Measurements from ENCODE around the gene MMAB. TPM values are rescaled to one million over a fixed set of nuclear protein-coding genes. Genes with fewer than 3 reads are reported as not detected.

MMAB gene
- polyA plus RNA-seq, 4 donors: 35.0 to 44.9 (median 37.5) TPM

GRCh38 chr12:109561711-109562030 is 11.6 kb downstream of the MMAB start:
- no peak for DNase-seq (ENCODE audit: low read depth in 4 of 4, low spot score in 2 of 4)

GRCh38 chr12:109560867-109561710 is 12.2 kb downstream of the MMAB start:
- DNase-seq (ENCODE audit: low read depth in 4 of 4, low spot score in 2 of 4): no peak

- DNase-seq (ENCODE audit: low read depth in 4 of 4, low spot score in 2 of 4): no peak
These were observed 13.7 kb downstream of the MMAB start for GRCh38 chr12:109559601-109560000.

GRCh38 chr12:109559200-109559505 is 14.2 kb downstream of the MMAB start:
- DNase-seq (ENCODE audit: low read depth in 4 of 4, low spot score in 2 of 4): no peak

- DNase-seq (ENCODE audit: low read depth in 4 of 4, low spot score in 2 of 4): no peak
These were observed 14.7 kb downstream of the MMAB start for GRCh38 chr12:109558374-109559199.

- DNase-seq (ENCODE audit: low read depth in 4 of 4, low spot score in 2 of 4): no peak
These were observed 15.5 kb downstream of the MMAB start for GRCh38 chr12:109557805-109558204.

GRCh38 chr12:109557200-109557599 is 16.1 kb downstream of the MMAB start:
- DNase-seq (ENCODE audit: low read depth in 4 of 4, low spot score in 2 of 4): no peak

GRCh38 chr12:109555431-109556315 is 17.6 kb downstream of the MMAB start:
- no peak for DNase-seq (ENCODE audit: low read depth in 4 of 4, low spot score in 2 of 4)

- no peak for DNase-seq (ENCODE audit: low read depth in 4 of 4, low spot score in 2 of 4)
These were observed 18.5 kb downstream of the MMAB start for GRCh38 chr12:109554761-109555160.

- no peak for DNase-seq (ENCODE audit: low read depth in 4 of 4, low spot score in 2 of 4)
These were observed 19.3 kb downstream of the MMAB start for GRCh38 chr12:109553906-109554500.

- no peak for DNase-seq (ENCODE audit: low read depth in 4 of 4, low spot score in 2 of 4)
These were observed 19.8 kb downstream of the MMAB start for GRCh38 chr12:109553483-109553882.

- no peak for DNase-seq (ENCODE audit: low read depth in 4 of 4, low spot score in 2 of 4)
These were observed 20.3 kb downstream of the MMAB start for GRCh38 chr12:109552971-109553370.

- DNase-seq (ENCODE audit: low read depth in 4 of 4, low spot score in 2 of 4): no peak
These were observed 22.2 kb downstream of the MMAB start for GRCh38 chr12:109551108-109551507.

- no peak for DNase-seq (ENCODE audit: low read depth in 4 of 4, low spot score in 2 of 4)
These were observed 23.0 kb downstream of the MMAB start for GRCh38 chr12:109550281-109550680.

- DNase-seq (ENCODE audit: low read depth in 4 of 4, low spot score in 2 of 4): no peak
These were observed 23.6 kb downstream of the MMAB start for GRCh38 chr12:109549613-109550270.

- no peak for DNase-seq (ENCODE audit: low read depth in 4 of 4, low spot score in 2 of 4)
These were observed 25.0 kb downstream of the MMAB start for GRCh38 chr12:109548258-109548657.

- DNase-seq (ENCODE audit: low read depth in 4 of 4, low spot score in 2 of 4): no peak
These were observed 26.0 kb downstream of the MMAB start for GRCh38 chr12:109547286-109547685.

GRCh38 chr12:109545826-109546225 is 27.5 kb downstream of the MMAB start:
- DNase-seq (ENCODE audit: low read depth in 4 of 4, low spot score in 2 of 4): no peak

- no peak for DNase-seq (ENCODE audit: low read depth in 4 of 4, low spot score in 2 of 4)
These were observed 28.3 kb downstream of the MMAB start for GRCh38 chr12:109544955-109545531.

GRCh38 chr12:109542876-109543275 is 30.4 kb downstream of the MMAB start:
- DNase-seq (ENCODE audit: low read depth in 4 of 4, low spot score in 2 of 4): no peak
